ENCODE measurements around the gene NCOA4.
"Not testable (repeated sequence)": the region's sequence is repeated elsewhere in the genome, so short reads cannot be mapped to it uniquely, and the experiment has no call there.

Gene NCOA4

GRCh38 chr10:46000538-46000937 lies 29.9 kb downstream of the NCOA4 start:
- Mint-ChIP-seq H3K27ac (no peak overlapping the region), H3K27me3 (no peaks in the 10 kb centered on the region), H3K4me3 (no peak overlapping the region), H3K36me3 (peaks cover 42% of the 10 kb centered on the region), H3K4me1 (no peaks in the 10 kb centered on the region), H3K9me3 (no peaks in the 10 kb centered on the region)
- DNase-seq, result no peak
- CTCF ChIA-PET, result no interaction called here

- H3K9me3 Mint-ChIP-seq, H3K27ac Mint-ChIP-seq, H3K4me3 Mint-ChIP-seq, H3K4me1 Mint-ChIP-seq, DNase-seq, H3K27me3 Mint-ChIP-seq: not testable (repeated sequence)
- CTCF ChIA-PET, result interaction anchor here (0.7 kb wide), 1 partner anchor 1659 kb away, joined by 3 read pairs; no protein-coding TSS in a partner anchor
- peaks cover 39% of the 10 kb centered on the region for H3K36me3 Mint-ChIP-seq
Measured at GRCh38 chr10:45999955-46000354, 30.5 kb downstream of the NCOA4 start.

GRCh38 chr10:45997994-45998763 lies 32.2 kb downstream of the NCOA4 start:
- no peak for DNase-seq
- no peaks in the 10 kb centered on the region for H3K9me3 Mint-ChIP-seq
- H3K27ac Mint-ChIP-seq, result no peak overlapping the region
- H3K4me1 Mint-ChIP-seq, result no peaks in the 10 kb centered on the region
- H3K27me3 Mint-ChIP-seq, result no peaks in the 10 kb centered on the region
- no peak overlapping the region for H3K4me3 Mint-ChIP-seq
- peaks cover 41% of the 10 kb centered on the region for H3K36me3 Mint-ChIP-seq
- CTCF ChIA-PET, result no interaction called here

DNA sequence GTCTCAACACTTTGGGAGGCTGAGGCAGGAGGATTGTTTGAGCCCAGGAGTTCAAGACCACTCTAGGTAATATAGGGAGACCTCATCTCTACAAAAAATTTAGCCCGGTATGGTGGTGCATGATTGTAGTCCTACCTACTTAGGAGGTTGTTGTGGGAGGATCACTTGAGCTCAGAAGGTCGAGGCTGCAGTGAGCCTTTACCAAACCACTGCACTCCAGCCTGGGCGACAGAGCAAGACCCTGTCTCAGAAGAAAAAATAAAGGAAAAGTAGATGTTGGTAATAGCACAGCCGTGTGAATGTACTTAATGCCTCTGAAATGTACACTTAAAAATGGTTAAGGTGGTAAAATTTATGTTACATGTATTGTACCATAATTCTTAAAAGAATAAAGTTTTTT lies 32.9 kb downstream of the NCOA4 start:
- no peaks in the 10 kb centered on the region for H3K9me3 Mint-ChIP-seq
- no peaks in the 10 kb centered on the region for H3K27me3 Mint-ChIP-seq
- no peaks in the 10 kb centered on the region for H3K4me1 Mint-ChIP-seq
- H3K27ac Mint-ChIP-seq, result no peak overlapping the region
- no peak for DNase-seq
- no peak overlapping the region for H3K4me3 Mint-ChIP-seq
- CTCF ChIA-PET, result no interaction called here
- peaks cover 42% of the 10 kb centered on the region for H3K36me3 Mint-ChIP-seq

DNA sequence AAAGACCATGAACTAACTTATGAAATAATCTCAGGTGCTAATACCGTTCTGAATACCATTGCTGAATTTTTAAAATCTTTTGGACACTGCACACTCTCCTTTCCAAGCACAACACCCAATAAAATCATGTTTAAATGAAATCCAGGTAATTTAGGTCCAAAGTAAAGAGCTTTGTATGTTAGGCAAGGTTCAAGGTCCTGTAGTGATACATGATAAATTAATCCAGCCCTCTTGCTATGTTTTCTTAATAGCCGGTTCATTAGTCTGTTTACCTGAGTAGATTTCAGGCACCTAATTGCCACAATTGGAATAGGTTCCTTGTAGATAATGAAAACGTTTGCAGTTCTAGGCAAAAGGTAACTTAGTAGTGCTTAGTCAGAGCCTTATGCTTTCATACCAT lies 44.8 kb downstream of the NCOA4 start:
- CTCF ChIA-PET, result interaction anchor here (1.1 kb wide), 1 partner anchor 34 kb away, joined by 3 read pairs; no protein-coding TSS in a partner anchor
- H3K27me3 Mint-ChIP-seq, H3K27ac Mint-ChIP-seq, DNase-seq, H3K4me3 Mint-ChIP-seq, H3K4me1 Mint-ChIP-seq, H3K9me3 Mint-ChIP-seq: not testable (repeated sequence)
- peaks cover 25% of the 10 kb centered on the region for H3K36me3 Mint-ChIP-seq

- DNase-seq, H3K27ac Mint-ChIP-seq, H3K27me3 Mint-ChIP-seq, H3K4me3 Mint-ChIP-seq, H3K9me3 Mint-ChIP-seq, CTCF ChIA-PET, H3K4me1 Mint-ChIP-seq: not testable (repeated sequence)
- peaks cover 24% of the 10 kb centered on the region for H3K36me3 Mint-ChIP-seq
Measured at GRCh38 chr10:45984473-45984872, 46.0 kb downstream of the NCOA4 start.

DNA sequence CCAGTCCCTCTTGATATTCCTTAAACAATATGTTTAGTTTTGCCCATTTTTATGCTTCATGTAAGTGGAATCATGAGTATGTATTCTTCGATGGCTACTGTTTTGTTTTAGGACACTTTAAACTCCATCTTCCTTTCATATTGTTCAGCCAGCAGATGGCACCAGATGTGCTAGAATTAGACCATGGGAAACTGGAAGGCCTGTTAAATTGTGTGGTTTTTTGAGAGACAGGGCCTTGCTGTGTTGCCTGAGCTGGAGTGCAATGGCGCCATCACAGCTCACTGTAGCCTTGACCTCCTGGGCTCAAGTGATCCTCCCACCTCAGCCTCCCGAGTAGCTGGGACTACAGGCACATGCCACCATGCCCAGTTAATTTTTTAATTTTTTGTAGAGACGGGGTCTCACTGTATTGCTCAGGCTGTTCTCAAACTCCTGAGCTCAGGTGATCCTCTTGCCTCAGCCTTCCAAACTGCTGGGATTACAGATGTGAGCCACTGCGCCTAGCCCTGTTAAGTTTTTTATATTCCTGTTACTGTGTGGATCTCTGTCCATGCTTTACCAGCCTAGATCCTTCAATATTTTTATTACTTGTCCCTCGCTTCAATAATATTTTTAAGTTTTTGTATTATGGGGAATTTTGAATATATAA lies 46.8 kb downstream of the NCOA4 start:
- peak; percentile 58 for DNase-seq
- H3K4me3 Mint-ChIP-seq, H3K9me3 Mint-ChIP-seq, H3K27me3 Mint-ChIP-seq, CTCF ChIA-PET, H3K4me1 Mint-ChIP-seq, H3K27ac Mint-ChIP-seq: not testable (repeated sequence)
- H3K36me3 Mint-ChIP-seq, result peaks cover 19% of the 10 kb centered on the region

DNA sequence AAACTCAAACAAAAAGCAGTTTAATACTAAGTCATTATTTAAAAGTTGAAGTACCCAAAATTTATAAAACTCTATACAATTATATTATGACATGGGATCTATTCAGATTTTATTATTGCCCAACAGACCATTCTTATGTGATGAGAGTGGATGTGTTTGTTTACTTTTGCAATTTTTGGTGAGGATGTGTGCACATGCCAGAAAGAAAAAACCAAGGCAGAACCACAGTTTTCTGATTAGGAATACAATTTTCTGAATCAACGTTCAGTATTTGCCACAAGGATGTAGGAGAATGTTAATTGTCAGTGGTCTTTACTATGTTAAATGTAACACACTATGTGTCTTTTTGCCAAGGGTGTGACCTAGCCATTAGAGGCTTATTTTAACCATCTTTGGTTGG lies 49.1 kb downstream of the NCOA4 start:
- H3K27ac Mint-ChIP-seq, H3K4me1 Mint-ChIP-seq, H3K4me3 Mint-ChIP-seq, DNase-seq, CTCF ChIA-PET, H3K9me3 Mint-ChIP-seq, H3K27me3 Mint-ChIP-seq: not testable (repeated sequence)
- peaks cover 16% of the 10 kb centered on the region for H3K36me3 Mint-ChIP-seq

DNA sequence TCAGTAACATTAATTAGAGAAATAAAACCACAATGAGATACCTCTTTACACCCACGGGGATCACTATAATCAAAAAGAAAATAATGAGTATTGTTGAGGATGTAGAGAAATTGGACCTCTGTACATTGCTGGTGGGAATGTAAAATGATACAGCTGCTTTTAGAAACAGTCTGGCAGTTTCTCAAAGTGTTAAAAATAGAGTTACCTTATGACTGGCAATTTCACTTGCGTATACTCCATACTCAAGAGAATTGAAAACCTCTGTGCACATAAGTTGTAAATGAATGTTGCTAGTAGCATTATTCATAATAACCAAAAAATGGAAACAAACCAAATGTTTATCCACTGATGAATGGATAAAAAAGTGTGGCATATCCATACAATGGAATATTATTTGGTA lies 51.9 kb downstream of the NCOA4 start:
- H3K27ac Mint-ChIP-seq, DNase-seq, H3K4me3 Mint-ChIP-seq, H3K9me3 Mint-ChIP-seq, H3K27me3 Mint-ChIP-seq, CTCF ChIA-PET: not testable (repeated sequence)
- Mint-ChIP-seq H3K36me3 (peaks cover 15% of the 10 kb centered on the region), H3K4me1 (peaks cover 19% of the 10 kb centered on the region)

- peak overlapping the region; percentile 24 for H3K4me3 Mint-ChIP-seq
- H3K27me3 Mint-ChIP-seq, H3K9me3 Mint-ChIP-seq, CTCF ChIA-PET, DNase-seq: not testable (repeated sequence)
- H3K4me1 Mint-ChIP-seq, result peaks cover 45% of the 10 kb centered on the region
- peak overlapping the region; percentile 37 for H3K27ac Mint-ChIP-seq
- H3K36me3 Mint-ChIP-seq, result peaks cover 19% of the 10 kb centered on the region
Measured at GRCh38 chr10:45974041-45974440, 56.4 kb downstream of the NCOA4 start.

- H3K27me3 Mint-ChIP-seq, H3K9me3 Mint-ChIP-seq, DNase-seq: not testable (repeated sequence)
- Mint-ChIP-seq H3K36me3 (peaks cover 18% of the 10 kb centered on the region), H3K27ac (peak overlapping the region; percentile 95), H3K4me1 (peaks cover 45% of the 10 kb centered on the region), H3K4me3 (peak overlapping the region; percentile 98)
- CTCF ChIA-PET, result interaction anchor here (0.6 kb wide), 1 partner anchor 25 kb away, joined by 3 read pairs; no protein-coding TSS in a partner anchor
Measured at GRCh38 chr10:45972813-45973169, 57.6 kb downstream of the NCOA4 start.

DNA sequence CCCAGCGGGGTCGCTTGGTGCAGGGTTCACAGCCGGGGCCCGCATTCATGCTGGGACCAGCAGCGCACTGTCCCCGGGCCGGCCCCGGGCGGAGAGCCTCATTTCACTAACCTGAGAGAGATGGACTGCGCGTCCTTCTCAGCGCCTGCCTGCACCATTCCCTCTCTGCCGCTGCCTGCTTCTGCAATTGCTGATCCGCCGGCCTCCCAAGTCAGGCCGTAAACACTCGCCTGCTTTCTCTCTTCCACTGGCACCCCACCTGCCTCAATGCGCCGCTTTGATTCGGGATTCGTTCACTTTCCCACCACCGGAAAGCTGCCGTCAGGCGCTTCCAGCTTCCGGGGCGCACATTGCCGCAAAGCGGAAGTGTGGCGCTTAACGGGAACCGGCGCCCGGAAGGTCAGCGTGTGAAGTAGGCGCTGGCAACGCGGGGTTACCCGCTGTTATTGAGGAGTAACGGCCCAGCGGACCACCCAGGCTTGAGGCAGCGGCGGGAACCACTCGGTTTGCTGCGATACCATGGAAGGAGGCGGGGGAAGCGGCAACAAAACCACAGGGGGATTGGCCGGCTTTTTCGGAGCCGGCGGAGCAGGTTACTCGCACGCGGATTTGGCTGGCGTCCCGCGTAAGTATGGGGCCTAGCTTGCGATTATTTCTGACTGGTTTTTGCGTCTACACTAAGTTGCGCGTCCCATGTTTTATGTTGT lies 58.2 kb downstream of the NCOA4 start, which contains the start of gene TIMM23:
TIMM23 (plus strand) TSS at position 384 of the 707 bp plus-strand sequence; CDS start at position 520, 136 bp downstream.
- Mint-ChIP-seq H3K36me3 (peaks cover 18% of the 10 kb centered on the region), H3K27ac (peak within 1 kb of the TSS; percentile 95), H3K4me1 (peaks cover 45% of the 10 kb centered on the region), H3K4me3 (peak within 1 kb of the TSS; percentile 98)
- DNase-seq, result peak; percentile 91
- CTCF ChIA-PET, H3K27me3 Mint-ChIP-seq, H3K9me3 Mint-ChIP-seq: not testable (repeated sequence)

DNA sequence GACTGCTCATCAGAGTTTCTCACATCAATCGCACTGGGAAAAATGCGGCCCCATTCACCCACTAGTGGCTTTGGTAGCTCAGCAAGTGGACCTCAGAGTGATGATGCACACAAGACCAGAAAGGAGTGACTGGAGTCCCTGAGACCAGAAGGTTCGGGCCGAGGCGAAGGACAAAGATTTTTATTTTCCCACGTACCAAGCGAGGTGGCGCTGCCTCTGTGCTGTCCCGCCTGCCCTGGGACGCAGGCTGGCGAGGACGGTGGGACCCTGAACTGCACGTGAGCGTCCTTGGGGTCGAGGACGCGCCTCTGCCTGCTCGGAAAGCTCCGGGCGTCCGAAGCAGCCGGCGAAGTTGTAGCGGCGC lies 58.7 kb downstream of the NCOA4 start:
- Mint-ChIP-seq H3K4me3 (peak overlapping the region; percentile 98), H3K27ac (peak overlapping the region; percentile 87), H3K36me3 (peaks cover 18% of the 10 kb centered on the region), H3K4me1 (peaks cover 45% of the 10 kb centered on the region)
- DNase-seq, H3K9me3 Mint-ChIP-seq, H3K27me3 Mint-ChIP-seq, CTCF ChIA-PET: not testable (repeated sequence)

DNA sequence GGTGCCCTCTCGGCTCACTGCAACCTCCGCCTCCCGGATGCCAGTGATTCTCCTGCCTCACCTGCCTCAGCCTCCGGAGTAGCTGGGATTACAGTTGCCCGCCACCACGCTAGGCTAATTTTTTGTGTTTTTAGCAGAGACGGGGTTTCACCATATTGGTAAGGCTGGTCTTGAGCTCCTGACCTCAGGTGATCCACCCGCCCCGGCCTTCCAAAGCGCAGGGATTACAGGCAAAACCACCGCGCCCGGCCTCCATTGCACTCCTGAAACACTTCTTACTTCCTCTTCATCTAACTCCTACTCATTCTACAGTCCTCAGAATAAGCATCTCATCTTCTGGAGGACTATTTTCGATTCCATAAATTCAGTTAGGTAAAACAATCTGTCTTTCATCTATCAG lies 59.4 kb downstream of the NCOA4 start:
- H3K4me1 Mint-ChIP-seq, result peaks cover 45% of the 10 kb centered on the region
- H3K36me3 Mint-ChIP-seq, result peaks cover 18% of the 10 kb centered on the region
- H3K4me3 Mint-ChIP-seq, result peak overlapping the region; percentile 98
- H3K27ac Mint-ChIP-seq, CTCF ChIA-PET, H3K9me3 Mint-ChIP-seq, H3K27me3 Mint-ChIP-seq, DNase-seq: not testable (repeated sequence)

Measured in activated naive CD4-positive, alpha-beta T cell treated with anti-CD3 and anti-CD28 coated beads, Interleukin-2, amount 10 ng/mL, durations not matched to agents 7 days and 5 days (primary cell).